HFF-Myc (cell line): ENCODE data around the gene NLGN1.

Source experiments
- DNase-seq: peaks from one replicate; pipeline ENCODE4 v3.0.0-alpha.2; 2011; ENCODE audit warnings: low read depth; ENCODE audit errors: extremely low read depth
- H3K4me3 ChIP-seq: replicated peaks from 2 replicates; pipeline ENCODE4 v1.5.1; 2011; ENCODE audit warnings: low read depth, mild to moderate bottlenecking, control low read depth, low read length
- TF ChIP-seq, protein P1 (sequence below): IDR thresholded peaks from 2 replicates; pipeline ENCODE4 v1.5.1; 2012; ENCODE audit warnings: mild to moderate bottlenecking, low read depth, low read length, control low read depth; ENCODE audit errors: missing control alignments

NLGN1 gene

DNA sequence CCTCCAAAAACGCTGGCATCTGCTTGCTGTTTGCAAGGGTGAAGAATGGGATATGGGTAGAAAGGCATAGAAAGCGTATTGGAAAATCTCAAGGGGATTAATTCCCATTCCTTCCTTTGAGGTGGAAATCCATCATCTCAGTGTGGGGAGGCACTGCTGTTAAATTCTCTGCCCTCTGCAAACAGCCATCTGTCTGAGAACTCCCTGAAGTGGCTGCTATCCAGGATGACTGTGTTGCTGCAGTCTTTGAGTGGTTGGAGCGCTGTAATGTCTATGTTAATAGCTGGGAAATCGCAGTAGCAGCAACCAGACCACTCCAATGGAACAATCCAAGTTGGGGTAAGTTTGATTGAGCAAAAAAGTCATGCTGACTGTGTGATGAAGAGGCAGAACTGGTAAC is 625.9 kb downstream of the NLGN1 start:
- TF ChIP-seq, protein P1, sequence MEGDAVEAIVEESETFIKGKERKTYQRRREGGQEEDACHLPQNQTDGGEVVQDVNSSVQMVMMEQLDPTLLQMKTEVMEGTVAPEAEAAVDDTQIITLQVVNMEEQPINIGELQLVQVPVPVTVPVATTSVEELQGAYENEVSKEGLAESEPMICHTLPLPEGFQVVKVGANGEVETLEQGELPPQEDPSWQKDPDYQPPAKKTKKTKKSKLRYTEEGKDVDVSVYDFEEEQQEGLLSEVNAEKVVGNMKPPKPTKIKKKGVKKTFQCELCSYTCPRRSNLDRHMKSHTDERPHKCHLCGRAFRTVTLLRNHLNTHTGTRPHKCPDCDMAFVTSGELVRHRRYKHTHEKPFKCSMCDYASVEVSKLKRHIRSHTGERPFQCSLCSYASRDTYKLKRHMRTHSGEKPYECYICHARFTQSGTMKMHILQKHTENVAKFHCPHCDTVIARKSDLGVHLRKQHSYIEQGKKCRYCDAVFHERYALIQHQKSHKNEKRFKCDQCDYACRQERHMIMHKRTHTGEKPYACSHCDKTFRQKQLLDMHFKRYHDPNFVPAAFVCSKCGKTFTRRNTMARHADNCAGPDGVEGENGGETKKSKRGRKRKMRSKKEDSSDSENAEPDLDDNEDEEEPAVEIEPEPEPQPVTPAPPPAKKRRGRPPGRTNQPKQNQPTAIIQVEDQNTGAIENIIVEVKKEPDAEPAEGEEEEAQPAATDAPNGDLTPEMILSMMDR: no peak
- no peak overlapping the region for H3K4me3 ChIP-seq
- DNase-seq: no peak

DNA sequence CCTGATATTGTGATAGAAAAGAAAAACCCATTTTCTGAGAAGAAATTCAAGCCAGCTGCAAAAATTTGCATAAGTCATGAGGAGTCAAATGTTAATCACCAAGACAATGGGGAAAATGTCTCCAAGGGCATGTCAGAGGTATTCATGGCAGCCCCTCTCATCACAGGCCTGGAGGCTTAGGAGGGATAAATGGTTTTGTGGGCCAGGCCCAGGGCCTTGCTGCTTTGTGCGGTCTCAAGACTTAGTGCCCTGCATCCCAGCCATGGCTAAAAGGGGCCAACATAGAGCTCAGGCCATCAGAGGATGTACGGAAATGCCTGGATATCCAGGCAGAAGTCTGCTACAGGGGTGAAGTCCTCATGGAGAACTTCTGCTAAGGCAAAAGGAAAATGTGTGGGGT is 631.1 kb downstream of the NLGN1 start:
- DNase-seq: no peak
- no peak overlapping the region for H3K4me3 ChIP-seq
- TF ChIP-seq, protein P1: no peak

DNA sequence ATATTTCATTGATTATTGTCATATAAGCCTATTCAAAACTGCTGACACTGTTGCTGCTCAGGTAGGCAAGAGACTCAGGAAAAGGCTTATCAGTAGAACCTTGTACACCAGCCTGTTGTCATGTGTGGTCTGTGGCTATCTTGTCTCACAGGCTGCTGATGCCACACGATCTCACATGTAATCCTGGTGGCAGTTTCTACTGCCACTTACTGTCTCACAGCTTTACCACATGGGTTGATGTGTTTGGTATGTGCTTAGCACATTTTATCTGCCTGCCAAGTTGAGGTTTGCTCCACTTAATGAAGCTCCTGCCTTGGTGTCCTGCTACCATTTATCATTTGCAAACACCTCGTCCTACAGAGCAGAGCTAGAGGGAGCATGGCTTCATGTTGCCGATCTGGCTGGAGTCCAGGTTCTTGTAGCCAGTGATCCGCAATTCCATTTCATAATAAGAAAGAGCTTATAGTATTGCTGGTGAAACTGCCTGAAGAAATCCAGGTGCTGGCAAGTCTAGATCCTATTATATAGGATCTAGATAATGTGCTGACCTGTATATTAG is 637.9 kb downstream of the NLGN1 start:
- H3K4me3 ChIP-seq: no peak overlapping the region
- TF ChIP-seq, protein P1: no peak
- DNase-seq: no peak

DNA sequence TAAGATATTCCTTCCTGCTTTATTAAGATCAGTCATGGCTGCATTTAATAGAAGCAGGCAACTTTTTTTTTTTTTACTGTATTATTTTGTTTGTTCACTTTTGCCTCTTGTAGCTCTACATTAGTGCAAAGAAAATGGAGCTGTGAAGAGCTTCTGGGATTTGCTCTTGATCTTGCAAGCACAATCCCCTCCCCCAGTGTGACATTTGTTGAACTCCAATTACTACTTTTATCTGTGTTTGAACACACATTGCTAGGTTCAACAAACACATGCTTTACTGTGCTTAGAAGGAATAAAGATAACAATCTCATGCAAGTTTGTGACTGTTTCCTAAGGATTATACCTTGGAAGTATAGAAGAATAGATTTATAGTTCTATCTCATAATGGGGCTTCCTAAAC is 648.8 kb downstream of the NLGN1 start:
- no peak overlapping the region for H3K4me3 ChIP-seq
- TF ChIP-seq, protein P1: no peak
- no peak for DNase-seq

DNA sequence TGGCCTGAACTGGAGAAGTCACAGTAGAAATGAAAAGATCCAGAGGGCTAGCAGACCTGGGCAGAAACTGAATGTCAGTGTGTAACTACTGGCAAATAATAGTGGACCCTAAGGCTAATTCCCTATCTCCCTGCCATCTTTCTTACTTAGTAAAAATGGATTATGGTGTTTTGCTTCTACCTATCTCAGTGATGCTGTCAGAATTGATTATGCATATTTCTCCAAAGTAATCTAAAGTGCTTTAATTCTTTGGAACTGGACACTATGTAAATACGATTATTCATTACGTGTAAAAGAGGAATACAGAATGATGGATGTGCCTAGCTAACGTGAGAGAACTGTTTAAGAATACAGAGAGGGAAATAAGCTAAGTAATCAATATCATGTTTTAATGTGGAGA is 651.9 kb downstream of the NLGN1 start:
- H3K4me3 ChIP-seq: no peak overlapping the region
- DNase-seq: no peak
- TF ChIP-seq, protein P1: no peak

DNA sequence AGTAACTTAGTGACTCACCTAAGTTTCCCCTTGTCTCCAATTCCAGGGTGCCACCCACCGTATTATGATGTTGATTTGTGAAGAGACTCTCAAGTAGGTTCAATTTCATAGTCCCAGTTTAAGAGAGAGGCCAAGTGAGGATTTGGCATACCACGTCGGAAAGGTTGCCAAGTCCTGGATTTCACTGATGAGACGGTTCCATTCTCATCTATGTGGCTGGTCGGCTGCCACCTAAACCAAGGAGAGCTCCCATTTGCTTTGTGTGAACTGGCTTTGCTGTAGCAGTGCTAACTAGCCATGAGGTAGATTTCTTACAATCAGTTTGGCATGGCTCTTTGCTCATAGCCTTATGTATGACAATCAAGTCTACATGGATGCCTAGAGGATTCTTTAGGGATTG is 653.6 kb downstream of the NLGN1 start:
- no peak overlapping the region for H3K4me3 ChIP-seq
- TF ChIP-seq, protein P1: no peak
- no peak for DNase-seq

DNA sequence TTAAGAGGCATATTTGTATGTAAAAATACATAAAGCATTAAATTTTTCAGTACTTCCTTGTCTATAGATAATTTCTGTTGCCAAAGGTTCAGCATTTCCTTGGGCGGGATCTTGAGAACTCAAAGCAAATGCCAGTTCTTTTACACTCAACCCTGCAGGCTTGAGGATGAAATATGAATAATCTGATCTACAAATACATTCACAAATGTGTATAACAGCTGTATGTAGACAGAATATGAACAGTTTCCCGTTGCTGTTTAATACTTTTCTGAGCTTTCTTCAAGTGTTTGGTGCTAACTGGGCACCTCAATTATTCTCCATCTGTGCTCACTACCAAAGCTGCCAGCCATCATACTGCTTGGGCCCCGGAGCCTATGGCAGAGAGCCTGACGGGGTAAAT is 661.3 kb downstream of the NLGN1 start:
- no peak for DNase-seq
- H3K4me3 ChIP-seq: no peak overlapping the region

More for the DNA sequence above, 661.3 kb downstream of the NLGN1 start:
- TF ChIP-seq, protein P1: no peak
